DOHH2 (cell line): Measurements from ENCODE around the gene ALAS1.

Source experiments
- CTCF ChIP-seq: fragments of 200-600 bp; sonication (generic); IDR thresholded peaks from one replicate; pipeline ENCODE4 v1.5.1; 2014; ENCODE audit warnings: antibody characterized with exemption, mild to moderate bottlenecking, low read depth, low read length; ENCODE audit not compliant: poor library complexity, severe bottlenecking
- EZH2phosphoT487 ChIP-seq: fragments of 200-600 bp; sonication (generic); IDR thresholded peaks from 2 replicates; pipeline ENCODE4 v1.6.1; 2017; ENCODE audit warnings: borderline replicate concordance, mild to moderate bottlenecking, antibody characterized with exemption, low read length, moderate library complexity, mixed read lengths

- TF ChIP-seq CTCF: no peak
- no peak for TF ChIP-seq EZH2phosphoT487
Observed at GRCh38 chr3:52256159-52256558, 58.2 kb downstream of the ALAS1 start.
